Fibroblast of lung (primary cell): ENCODE results near the gene KMT2D. TPM values are rescaled to one million over a fixed set of nuclear protein-coding genes. Genes with fewer than 3 reads are reported as not detected.

Source experiments
- DNase-seq, 2 donors: peaks; one replicate each; pipeline versions ENCODE4 v3.0.0 to v3.0.0-alpha.2; 2010; ENCODE audit warnings: low read depth in 2 of 2
- H2AFZ ChIP-seq: 2 replicates; pipeline ENCODE4 v1.5.1; 2012; ENCODE audit warnings: low read length, control low read depth, inconsistent platforms
- H3K27ac ChIP-seq: 2 replicates; pipeline ENCODE4 v1.5.1; 2011; ENCODE audit warnings: low read length, control low read depth; ENCODE audit not compliant: insufficient read depth
- H3K27me3 ChIP-seq: 2 replicates; pipeline ENCODE4 v1.5.1; 2011; ENCODE audit warnings: mild to moderate bottlenecking, low read length; ENCODE audit not compliant: control insufficient read depth, insufficient read depth
- H3K36me3 ChIP-seq: 2 replicates; pipeline ENCODE4 v1.5.1; 2011; ENCODE audit warnings: low read length; ENCODE audit not compliant: control insufficient read depth, insufficient read depth
- H3K4me1 ChIP-seq: 2 replicates; pipeline ENCODE4 v1.5.1; 2011; ENCODE audit warnings: low read length; ENCODE audit not compliant: control insufficient read depth, insufficient read depth; ENCODE audit errors: extremely low read depth
- H3K4me2 ChIP-seq: 2 replicates; pipeline ENCODE4 v1.5.1; 2011; ENCODE audit warnings: low read length, control low read depth; ENCODE audit not compliant: insufficient read depth; ENCODE audit errors: extremely low read depth
- H3K4me3 ChIP-seq, 4 experiments: fragments of 200-600 bp in 1 of 4; sonication (generic) in 1 of 4; replicated peaks in 1 of 4; 2 replicates each; pipeline ENCODE4 v1.5.1; 2011 to 2016; ENCODE audit warnings: low read length in 4 of 4, low read depth in 3 of 4, mild to moderate bottlenecking in 3 of 4, control low read depth in 2 of 4, inconsistent platforms in 1 of 4, mixed read lengths in 1 of 4; ENCODE audit not compliant: insufficient read depth in 1 of 4; ENCODE audit errors: control extremely low read depth in 1 of 4
- H3K79me2 ChIP-seq: 2 replicates; pipeline ENCODE4 v1.5.1; 2012; ENCODE audit warnings: mild to moderate bottlenecking, low read length, inconsistent platforms; ENCODE audit not compliant: control insufficient read depth, insufficient read depth
- H3K9ac ChIP-seq: 2 replicates; pipeline ENCODE4 v1.5.1; 2011; ENCODE audit warnings: mild to moderate bottlenecking, low read length, control low read depth; ENCODE audit not compliant: insufficient read depth
- H3K9me3 ChIP-seq: 2 replicates; pipeline ENCODE4 v1.5.1; 2012; ENCODE audit warnings: low read depth, low read length; ENCODE audit not compliant: control insufficient read depth, insufficient read depth
- H4K20me1 ChIP-seq: 2 replicates; pipeline ENCODE4 v1.5.1; 2011; ENCODE audit warnings: low read length; ENCODE audit not compliant: control insufficient read depth, insufficient read depth; ENCODE audit errors: extremely low read depth
- EZH2 ChIP-seq: IDR thresholded peaks from 2 replicates; pipeline ENCODE4 v1.5.1; 2012; ENCODE audit warnings: low read length, control low read depth, mild to moderate bottlenecking; ENCODE audit errors: missing control alignments
- polyA plus RNA-seq, 2 donors: library from polyadenylated mRNA; depleted of rRNA in 1 of 2; stranded (reverse) in 1 of 2; unstranded in 1 of 2; fragments of >200 nt; gene quantifications; 2 replicates each; pipeline ENCODE4 v1.2.1, GENCODE V29; 2011 to 2012; ENCODE audit warnings: missing spikeins in 1 of 2
- total RNA-seq: library from RNA; depleted of rRNA; stranded (reverse); fragments of >200 nt; gene quantifications from 2 replicates; pipeline ENCODE4 v1.2.1, GENCODE V29; 2014
- TF ChIP-seq, protein P1 (sequence below), 2 donors: IDR thresholded peaks in 1 of 2; conservative IDR thresholded peaks in 1 of 2; 1 replicate in 1 of 2; 2 replicates in 1 of 2; pipeline ENCODE4 v1.5.1; 2011 to 2012; ENCODE audit warnings: low read length in 2 of 2, control low read depth in 1 of 2, inconsistent platforms in 1 of 2, low read depth in 1 of 2, mild to moderate bottlenecking in 1 of 2

The KMT2D gene
- total and polyA plus RNA-seq, 2 donors (not counting 1 experiment from before 2014, with no cell fraction given), result 7.3 to 33.0 TPM

GRCh38 chr12:49084438-49084837 is 23.8 kb upstream of the KMT2D start:
- no peaks in the 10 kb centered on the region for H4K20me1 ChIP-seq
- peaks cover 2% of the 10 kb centered on the region for H3K4me1 ChIP-seq
- H3K4me3 ChIP-seq, result no peak overlapping the region
- H3K9ac ChIP-seq, result no peak overlapping the region
- no peak for DNase-seq
- H3K4me2 ChIP-seq, result no peak overlapping the region
- TF ChIP-seq, protein P1, sequence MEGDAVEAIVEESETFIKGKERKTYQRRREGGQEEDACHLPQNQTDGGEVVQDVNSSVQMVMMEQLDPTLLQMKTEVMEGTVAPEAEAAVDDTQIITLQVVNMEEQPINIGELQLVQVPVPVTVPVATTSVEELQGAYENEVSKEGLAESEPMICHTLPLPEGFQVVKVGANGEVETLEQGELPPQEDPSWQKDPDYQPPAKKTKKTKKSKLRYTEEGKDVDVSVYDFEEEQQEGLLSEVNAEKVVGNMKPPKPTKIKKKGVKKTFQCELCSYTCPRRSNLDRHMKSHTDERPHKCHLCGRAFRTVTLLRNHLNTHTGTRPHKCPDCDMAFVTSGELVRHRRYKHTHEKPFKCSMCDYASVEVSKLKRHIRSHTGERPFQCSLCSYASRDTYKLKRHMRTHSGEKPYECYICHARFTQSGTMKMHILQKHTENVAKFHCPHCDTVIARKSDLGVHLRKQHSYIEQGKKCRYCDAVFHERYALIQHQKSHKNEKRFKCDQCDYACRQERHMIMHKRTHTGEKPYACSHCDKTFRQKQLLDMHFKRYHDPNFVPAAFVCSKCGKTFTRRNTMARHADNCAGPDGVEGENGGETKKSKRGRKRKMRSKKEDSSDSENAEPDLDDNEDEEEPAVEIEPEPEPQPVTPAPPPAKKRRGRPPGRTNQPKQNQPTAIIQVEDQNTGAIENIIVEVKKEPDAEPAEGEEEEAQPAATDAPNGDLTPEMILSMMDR (conservative IDR thresholded peaks at IDR 0.05 in 1 of 2, IDR thresholded peaks at IDR 0.05 in 1 of 2; ENCODE audit: low read depth in 1 of 2, low read length in 2 of 2), result no peak
- TF ChIP-seq EZH2, result no peak
- no peak overlapping the region for H2AFZ ChIP-seq
- no peaks in the 10 kb centered on the region for H3K36me3 ChIP-seq
- no peaks in the 10 kb centered on the region for H3K9me3 ChIP-seq
- peaks cover 3% of the 10 kb centered on the region for H3K27me3 ChIP-seq
- no peak overlapping the region for H3K27ac ChIP-seq
- no peaks in the 10 kb centered on the region for H3K79me2 ChIP-seq

- Histone ChIP-seq H3K79me2 (no peaks in the 10 kb centered on the region), H3K4me1 (no peaks in the 10 kb centered on the region), H3K27ac (no peak overlapping the region), H3K9ac (no peak overlapping the region), H3K27me3 (peaks cover 3% of the 10 kb centered on the region), H3K4me2 (no peak overlapping the region), H3K36me3 (no peaks in the 10 kb centered on the region), H4K20me1 (no peaks in the 10 kb centered on the region), H3K9me3 (no peaks in the 10 kb centered on the region), H3K4me3 (no peak overlapping the region), H2AFZ (no peak overlapping the region)
- DNase-seq, result no peak
- TF ChIP-seq, protein P1 (conservative IDR thresholded peaks at IDR 0.05 in 1 of 2, IDR thresholded peaks at IDR 0.05 in 1 of 2; ENCODE audit: low read depth in 1 of 2, low read length in 2 of 2), result no peak
- TF ChIP-seq EZH2, result no peak
Measured at GRCh38 chr12:49079793-49080192, 19.2 kb upstream of the KMT2D start.

DNA sequence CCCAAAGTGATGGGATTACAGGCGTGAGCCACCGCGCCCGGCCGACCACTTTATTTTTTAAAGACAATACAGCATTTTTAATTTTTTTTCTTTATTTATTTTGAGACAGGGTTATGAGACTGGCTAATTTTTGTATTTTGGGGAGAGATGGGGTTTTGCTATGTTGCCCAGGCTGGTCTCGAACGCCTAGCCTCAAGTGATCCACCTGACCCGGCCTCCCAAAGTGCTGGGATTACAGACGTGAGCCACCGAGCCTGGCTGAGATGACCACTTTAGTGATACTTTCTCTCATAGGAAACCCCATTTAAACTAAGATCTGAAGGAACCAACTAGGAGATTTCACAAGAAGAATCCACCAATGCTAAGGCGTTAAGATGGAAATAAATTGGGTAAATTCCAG is 10.4 kb upstream of the KMT2D start:
- Histone ChIP-seq H3K9me3 (no peaks in the 10 kb centered on the region), H3K79me2 (no peaks in the 10 kb centered on the region), H2AFZ (no peak overlapping the region), H3K27me3 (no peaks in the 10 kb centered on the region), H4K20me1 (no peaks in the 10 kb centered on the region), H3K27ac (no peak overlapping the region), H3K36me3 (no peaks in the 10 kb centered on the region), H3K4me1 (peaks cover 8% of the 10 kb centered on the region), H3K4me2 (no peak overlapping the region), H3K9ac (no peak overlapping the region), H3K4me3 (no peak overlapping the region)
- no peak for DNase-seq
- no peak for TF ChIP-seq EZH2
- TF ChIP-seq, protein P1 (conservative IDR thresholded peaks at IDR 0.05 in 1 of 2, IDR thresholded peaks at IDR 0.05 in 1 of 2; ENCODE audit: low read depth in 1 of 2, low read length in 2 of 2), result no peak
